GM19455 (cell line): Measurements from ENCODE around the gene CA10.

Experiments used
- ATAC-seq: cut with Tn5 transposase; IDR thresholded peaks from one replicate; pipeline ENCODE4 v1.9.1; 2021; ENCODE audit not compliant: unreplicated experiment

CA10 gene

GRCh38 chr17:51820252-51820651, 338.3 kb downstream of the CA10 start:
- ATAC-seq: no peak

- no peak for ATAC-seq
Measured at GRCh38 chr17:51819341-51820219, 338.9 kb downstream of the CA10 start.

DNA sequence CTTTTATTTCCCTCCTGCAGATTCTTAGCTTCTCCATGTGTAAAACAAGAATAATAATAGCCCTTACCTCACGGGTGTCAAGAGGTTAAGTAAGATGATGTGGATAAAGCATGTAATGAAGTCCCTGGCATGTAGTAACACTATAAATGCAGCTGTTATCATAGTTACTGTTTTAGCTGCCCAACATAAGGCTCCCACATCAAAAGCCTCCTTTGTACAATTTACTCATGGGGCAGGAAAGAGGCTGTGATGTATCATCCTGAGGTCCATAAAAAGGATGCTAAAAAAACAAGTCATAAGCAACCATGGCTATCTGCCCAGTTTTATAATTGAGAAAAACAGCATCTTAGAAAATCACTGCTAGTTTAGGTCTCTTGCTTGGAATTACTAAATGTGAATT, 339.7 kb downstream of the CA10 start:
- ATAC-seq: no peak

GRCh38 chr17:51817955-51818354, 340.6 kb downstream of the CA10 start:
- no peak for ATAC-seq

GRCh38 chr17:51817117-51817516, 341.4 kb downstream of the CA10 start:
- ATAC-seq: no peak

- no peak for ATAC-seq
Measured at GRCh38 chr17:51815097-51815496, 343.4 kb downstream of the CA10 start.

DNA sequence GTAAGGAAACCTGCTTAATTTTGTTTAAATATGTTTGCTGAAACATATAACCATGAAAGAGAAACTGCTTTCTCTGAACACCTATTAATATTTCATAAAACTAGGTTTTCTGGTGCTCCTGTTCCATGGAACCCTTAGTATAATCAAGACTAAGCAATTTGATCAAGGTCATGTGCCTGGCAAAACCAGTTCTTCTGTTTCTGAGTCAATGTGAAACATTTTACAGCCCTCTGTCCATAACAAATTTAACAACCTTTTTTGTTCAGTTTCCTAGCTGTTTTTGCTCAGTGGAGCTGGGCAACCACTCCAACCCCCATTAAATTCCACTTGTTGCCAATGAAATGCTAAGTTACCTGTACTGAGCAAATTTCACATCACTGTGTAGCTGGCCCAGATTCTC, 344.0 kb downstream of the CA10 start:
- ATAC-seq: no peak

DNA sequence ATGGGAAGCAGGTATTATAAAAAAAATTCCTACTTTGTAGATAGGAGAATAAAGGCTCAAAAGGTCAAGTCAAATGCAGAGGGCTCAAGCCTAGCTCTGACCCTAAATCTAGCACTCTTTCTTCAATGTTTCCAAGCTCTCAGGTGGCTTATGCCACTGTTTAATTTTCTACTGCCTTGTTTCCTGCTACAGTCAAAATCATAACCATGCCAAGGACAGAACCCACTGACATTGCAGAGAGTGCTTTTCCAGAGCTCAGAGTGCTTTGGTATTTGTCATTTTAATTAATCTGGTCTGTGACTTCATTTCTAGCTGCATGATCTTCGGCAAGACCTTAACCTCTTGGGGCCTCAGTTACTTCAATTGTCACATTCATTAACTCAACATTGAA, 344.7 kb downstream of the CA10 start:
- ATAC-seq: no peak

DNA sequence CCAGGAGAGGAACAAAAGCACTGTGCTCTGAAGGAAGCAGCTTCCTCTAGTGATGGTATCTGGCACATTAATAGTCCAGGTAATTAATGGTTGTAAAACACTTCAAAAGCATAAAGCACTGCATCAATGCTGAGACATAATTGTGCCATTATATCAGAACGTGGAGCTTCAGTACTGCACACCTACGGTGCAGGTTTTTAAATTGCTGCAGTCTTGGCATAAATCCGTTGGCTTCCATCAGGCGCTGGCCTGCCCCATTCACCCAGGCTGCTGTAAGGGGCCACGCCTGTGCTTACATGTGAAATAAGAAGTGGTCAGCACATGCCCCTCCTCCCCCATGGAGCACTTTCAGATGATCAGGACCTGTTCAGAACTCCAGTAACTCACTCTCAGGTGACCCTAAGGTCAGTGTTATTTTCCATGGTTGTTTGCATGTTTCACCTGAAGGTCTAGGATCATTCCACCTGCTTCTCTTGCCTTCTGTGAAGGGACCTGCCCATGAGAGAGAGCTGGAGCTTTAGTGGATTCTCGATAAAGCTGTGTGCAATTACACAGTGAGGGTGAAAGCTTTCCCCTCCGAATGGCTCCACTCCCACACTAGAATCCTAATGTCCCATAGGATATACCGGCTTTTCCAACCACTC, 345.3 kb downstream of the CA10 start:
- ATAC-seq: no peak

DNA sequence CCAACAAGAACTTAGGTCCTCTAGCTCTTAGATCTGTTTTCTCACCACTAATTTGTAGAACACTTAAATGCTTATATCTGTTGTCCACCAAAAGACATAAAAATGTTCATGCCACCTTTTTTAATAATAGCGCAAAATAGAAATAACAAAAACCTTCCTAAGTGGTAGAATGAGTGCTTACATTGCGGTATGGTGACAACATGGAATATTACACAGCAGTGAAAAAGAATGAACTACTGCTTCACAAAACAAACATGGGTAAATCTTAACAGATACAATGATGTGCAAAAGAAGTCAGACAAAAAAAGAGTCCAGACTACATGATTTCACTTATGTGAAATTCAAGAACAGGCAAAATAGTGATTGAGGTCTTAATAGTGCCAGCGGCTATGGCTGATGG, 351.1 kb downstream of the CA10 start:
- no peak for ATAC-seq

DNA sequence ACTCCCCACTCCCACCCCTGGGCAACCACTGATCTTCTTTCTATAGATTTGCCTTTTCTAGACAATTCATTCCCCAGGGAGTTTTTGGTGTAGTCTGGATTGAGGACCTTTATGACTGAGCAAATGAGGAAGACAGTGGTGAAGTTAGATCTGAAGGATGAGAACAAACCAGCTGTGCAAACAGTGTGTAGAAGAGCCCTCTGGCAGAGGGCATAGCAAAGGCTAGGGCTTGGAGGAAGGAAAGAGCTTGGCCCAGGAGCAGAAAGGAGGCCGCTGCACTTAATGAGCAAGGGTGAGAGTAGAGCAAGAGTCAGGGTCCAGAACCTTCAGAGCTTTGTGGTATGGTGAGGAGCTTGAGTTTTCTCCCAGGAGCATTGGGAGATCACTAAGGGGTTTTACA, 352.7 kb downstream of the CA10 start:
- no peak for ATAC-seq

GRCh38 chr17:51805185-51805584, 353.3 kb downstream of the CA10 start:
- ATAC-seq: no peak

- no peak for ATAC-seq
Measured at GRCh38 chr17:51803161-51803560, 355.4 kb downstream of the CA10 start.

DNA sequence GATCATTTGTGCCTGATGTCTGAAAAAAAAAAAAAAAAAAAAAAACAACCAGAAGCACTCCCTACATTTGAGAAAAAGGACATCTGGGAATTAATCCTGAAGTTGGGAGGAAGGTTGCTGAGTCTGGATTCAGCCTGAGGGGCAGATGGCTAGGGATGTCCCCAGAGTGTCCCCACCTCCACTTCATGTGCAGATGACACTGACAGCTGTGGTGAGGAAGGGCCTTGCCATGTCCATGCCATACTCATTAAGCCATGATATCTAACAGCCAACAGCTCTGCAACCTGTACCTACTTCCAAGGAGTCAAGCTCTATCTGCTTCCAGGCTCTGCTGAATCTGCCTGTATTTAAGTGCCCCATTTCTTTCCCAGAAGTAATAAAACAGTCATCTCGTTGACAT, 356.0 kb downstream of the CA10 start:
- no peak for ATAC-seq

DNA sequence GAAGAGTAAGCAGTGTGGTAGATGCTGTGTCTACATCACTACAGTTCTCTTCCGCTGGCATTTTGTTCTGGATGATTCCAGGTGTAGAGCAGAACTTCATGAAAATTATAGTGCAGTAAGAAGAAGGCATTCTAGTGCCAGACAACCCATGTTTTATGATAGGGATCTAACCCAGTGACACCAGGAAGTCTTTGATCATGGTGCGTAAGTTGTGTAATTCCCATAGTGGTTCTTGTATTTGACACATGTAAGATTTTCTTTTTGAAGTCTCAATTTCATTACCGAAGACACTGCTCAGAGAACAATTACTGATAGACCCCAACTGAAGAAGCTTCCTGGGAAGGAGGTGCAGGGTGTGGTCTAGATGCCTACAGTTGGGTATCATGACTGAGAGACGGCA, 356.9 kb downstream of the CA10 start:
- no peak for ATAC-seq

DNA sequence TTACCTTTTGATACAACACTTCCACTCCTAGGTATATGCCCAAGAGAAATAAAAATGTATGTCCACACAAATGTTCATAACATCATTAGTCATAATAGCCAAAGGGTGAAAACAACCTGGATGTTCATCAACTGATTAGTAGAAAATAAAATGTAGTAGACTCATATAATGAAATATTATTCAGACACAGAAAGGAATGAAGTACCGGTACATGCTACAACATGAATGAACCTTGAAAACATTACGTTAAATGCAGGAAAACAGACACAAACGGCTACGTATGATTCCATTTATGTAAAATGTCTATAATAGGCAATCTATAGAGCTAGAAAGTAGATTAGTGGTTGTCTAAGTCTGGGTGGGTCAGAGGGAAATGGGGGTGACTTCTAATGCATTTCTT, 358.5 kb downstream of the CA10 start:
- ATAC-seq: no peak

DNA sequence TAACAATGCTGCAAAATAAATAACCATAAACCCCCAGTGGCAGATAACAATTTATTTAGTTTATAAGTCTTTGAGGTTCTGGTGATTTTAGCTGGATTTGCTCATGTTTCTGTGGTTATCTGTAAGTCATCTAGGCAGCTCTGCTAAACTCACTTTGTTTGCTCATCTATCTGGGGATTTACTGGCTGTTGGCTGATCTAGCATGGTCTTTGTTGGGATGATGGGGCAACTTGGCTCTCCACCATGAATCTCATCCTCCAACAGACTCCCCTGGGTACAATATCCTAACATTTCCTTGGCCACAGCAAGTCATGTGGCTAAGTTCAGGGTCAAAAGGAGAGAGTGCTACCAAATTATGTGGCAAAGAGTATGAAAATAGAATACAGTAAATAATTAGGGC, 359.3 kb downstream of the CA10 start:
- no peak for ATAC-seq

DNA sequence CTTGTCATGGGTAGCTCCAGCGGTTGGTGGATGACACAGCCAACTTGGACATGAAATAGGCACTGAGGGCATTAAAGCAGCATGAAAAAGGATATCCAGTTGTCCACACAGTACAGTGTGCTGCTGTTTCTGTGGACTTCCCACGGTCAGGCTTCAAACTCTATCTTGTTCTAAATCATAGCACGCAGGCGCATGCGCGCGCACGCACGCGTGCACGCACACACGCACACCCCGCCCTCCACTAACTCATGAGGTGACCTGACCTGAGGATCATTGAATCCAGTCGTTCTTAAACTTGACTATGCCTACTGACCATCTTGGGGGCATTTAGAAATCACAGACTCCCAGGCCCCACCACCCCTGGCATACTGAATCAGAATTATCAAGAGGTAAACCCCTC, 361.4 kb downstream of the CA10 start:
- no peak for ATAC-seq

GRCh38 chr17:51796026-51796425, 362.5 kb downstream of the CA10 start:
- ATAC-seq: no peak

- ATAC-seq: no peak
Measured at GRCh38 chr17:51795401-51795800, 363.1 kb downstream of the CA10 start.

- no peak for ATAC-seq
Measured at GRCh38 chr17:51794466-51794865, 364.0 kb downstream of the CA10 start.

DNA sequence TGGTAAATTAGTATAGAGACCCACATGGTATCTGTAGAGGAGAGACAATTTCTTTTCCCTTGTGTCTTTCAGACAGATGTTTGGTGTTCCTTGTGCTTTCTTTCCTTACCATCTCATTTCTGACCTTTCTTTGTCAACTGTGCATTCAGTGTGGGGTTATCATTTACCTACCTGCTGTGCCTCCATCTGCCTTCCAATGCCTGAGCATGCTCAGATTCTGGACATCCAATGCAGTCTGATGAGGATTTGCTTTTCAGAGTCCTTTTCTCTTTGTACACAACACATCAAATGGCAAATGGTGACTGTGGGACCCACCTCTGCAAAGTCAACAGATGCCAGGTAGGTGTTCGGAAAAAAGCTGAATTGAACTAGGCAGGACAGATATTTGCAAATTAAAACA, 364.8 kb downstream of the CA10 start:
- ATAC-seq: no peak

GRCh38 chr17:51778842-51779241, 379.7 kb downstream of the CA10 start:
- no peak for ATAC-seq
